NCI-H1105 (cell line): ENCODE results near the gene DAP3.

Experiments
- DNase-seq: peaks from one replicate; lab custom pipeline; 2025; lab: John Stamatoyannopoulos, UW

DAP3 gene

GRCh38 chr1:155776414-155776813 is 87.5 kb downstream of the DAP3 start:
- DNase-seq = no peak

DNA sequence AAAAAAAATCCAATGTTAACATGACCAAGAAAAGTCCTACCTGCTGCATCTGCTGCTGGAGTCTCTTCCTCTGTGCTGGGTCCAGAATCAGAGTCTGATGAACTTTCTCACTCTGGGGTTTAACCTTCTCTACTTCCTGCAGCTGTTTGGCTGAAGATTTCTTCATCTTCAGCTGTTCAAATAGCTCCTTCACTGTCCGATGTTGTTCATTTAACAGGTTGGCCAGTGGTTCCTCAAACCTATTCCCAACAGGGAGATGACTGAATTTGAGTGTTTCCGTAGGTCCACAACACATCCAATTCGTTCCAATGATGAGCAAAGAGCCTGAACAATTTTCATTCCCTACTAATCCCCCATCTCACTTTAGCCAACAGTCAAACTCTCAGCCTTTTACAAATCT is 88.7 kb downstream of the DAP3 start:
- no peak for DNase-seq
